Activated CD8-positive, alpha-beta memory T cell treated with anti-CD3 and anti-CD28 coated beads, Interleukin-2, amount 50 U/mL, for 1 hour (primary cell): ENCODE data around the gene ZBTB8OS.

Source experiments
- DNase-seq: peaks from one replicate; pipeline ENCODE4 v3.0.0-alpha.2; 2020; ENCODE audit errors: extremely low read depth

ZBTB8OS gene

GRCh38 chr1:32611859-32612188 lies 38.5 kb downstream of the ZBTB8OS start:
- no peak for DNase-seq

DNA sequence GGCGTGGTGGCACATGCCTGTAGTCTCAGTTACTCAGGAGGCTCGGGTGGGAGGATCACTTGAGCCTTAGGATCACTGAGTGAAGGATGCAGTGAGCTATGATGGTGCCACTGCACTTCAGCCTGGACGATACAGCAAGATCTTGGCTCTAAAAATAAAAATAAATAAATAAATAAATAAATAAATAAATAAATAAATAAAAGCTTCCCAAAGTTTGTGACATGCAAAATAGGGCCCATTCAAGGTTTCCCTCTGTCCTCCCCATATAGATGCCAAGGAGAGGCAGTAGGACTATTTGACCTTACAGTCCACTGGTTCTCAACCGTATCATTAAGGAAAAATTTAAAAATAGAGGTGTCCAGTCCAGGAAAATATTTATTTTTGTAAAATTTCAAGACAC lies 41.2 kb downstream of the ZBTB8OS start:
- no peak for DNase-seq

DNA sequence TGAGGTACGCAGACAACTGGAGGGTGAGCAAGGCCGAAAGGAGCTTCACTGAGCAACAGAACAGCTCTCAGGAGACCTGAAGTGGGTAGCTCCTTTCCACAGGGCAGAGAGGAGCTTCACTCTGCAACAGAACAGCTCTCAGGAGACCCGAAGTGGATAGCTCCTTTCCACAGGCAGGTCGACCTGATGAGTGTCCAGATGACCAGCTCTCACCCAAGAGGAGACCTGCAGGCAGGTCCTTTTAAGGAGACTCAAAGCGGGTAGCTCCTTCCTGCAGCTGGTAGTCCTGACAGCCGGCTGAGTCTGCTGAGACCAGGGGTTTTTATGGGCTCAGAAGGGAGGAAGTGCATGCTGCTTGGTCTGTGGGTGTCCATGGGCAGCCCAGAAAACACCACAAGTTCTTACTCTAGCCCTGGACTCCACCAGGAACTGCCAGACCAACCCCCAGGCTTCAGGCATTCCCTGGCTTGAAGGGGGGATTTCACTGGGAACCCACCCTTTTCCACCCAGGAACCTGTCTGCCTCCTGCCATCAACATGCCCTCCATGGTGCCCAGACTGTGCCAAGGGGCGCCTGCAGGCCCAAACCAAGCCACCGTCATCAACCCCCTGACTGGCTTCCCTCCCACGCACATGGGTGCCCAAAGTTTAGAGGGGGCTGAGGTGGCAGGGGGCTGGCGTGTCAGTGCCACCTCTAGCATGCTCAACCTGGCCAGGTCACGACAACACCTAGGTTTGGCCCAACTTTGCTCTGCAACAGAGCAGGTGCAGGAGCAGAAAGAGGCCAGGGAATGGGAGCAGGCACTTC lies 43.6 kb downstream of the ZBTB8OS start:
- DNase-seq: no peak

GRCh38 chr1:32605711-32606424 lies 44.5 kb downstream of the ZBTB8OS start:
- DNase-seq: no peak

GRCh38 chr1:32600034-32600433 lies 50.3 kb downstream of the ZBTB8OS start:
- no peak for DNase-seq

DNA sequence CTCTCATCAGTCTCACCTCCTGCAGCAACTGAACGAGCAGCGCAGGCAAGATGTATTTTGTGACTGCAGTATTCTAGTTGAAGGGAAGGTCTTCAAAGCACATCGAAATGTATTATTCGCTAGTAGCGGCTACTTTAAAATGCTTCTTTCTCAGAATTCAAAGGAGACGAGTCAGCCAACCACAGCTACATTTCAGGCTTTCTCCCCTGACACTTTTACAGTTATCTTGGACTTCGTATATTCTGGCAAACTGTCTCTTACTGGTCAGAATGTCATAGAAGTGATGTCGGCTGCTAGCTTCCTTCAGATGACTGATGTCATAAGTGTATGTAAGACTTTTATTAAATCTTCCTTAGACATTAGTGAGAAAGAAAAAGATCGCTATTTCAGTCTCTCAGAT lies 57.4 kb downstream of the ZBTB8OS start:
- DNase-seq: no peak

DNA sequence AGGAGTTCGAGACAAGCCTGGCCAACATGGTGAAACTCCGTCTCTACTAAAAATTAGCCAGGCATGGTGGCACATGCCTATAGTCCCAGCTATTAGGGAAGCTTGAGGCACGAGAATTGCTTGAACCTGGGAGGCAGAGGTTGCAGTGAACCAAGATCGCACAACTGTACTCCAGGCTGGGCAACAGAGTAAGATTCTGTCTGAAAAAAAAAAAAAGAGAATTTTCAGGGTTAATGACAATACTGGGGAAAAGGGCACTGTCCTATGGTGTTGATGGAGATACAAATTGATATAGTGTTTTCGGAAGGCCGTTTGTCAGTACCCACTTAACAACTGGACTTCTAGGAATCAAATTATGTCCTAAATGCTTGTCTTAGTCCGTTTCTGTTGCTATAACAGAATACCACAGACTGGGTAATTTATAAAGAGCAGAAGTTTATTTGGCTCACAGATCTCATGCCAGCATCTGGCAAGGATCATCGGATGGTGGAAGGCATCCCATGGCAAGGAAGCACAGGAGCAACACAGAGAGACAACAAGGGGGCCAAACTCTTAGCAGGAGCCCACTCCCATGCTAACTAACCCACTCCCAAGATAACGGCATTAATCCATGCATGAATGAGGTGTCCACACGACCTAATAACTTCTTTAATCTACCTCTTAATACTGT lies 69.9 kb downstream of the ZBTB8OS start:
- DNase-seq: no peak
